ENCODE results near the gene LIN7B.

Gene LIN7B, protein sequence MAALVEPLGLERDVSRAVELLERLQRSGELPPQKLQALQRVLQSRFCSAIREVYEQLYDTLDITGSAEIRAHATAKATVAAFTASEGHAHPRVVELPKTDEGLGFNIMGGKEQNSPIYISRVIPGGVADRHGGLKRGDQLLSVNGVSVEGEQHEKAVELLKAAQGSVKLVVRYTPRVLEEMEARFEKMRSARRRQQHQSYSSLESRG

GRCh38 chr19:49113762-49114629 is at the start of gene LIN7B:
Gene LIN7B, plus strand, starts transcription at chr19:49114370. Its CDS starts 35 bp downstream, at chr19:49114405.
- peak in 48 of 58 donors; percentile 26 to 73 (median 51) for DNase-seq

DNA sequence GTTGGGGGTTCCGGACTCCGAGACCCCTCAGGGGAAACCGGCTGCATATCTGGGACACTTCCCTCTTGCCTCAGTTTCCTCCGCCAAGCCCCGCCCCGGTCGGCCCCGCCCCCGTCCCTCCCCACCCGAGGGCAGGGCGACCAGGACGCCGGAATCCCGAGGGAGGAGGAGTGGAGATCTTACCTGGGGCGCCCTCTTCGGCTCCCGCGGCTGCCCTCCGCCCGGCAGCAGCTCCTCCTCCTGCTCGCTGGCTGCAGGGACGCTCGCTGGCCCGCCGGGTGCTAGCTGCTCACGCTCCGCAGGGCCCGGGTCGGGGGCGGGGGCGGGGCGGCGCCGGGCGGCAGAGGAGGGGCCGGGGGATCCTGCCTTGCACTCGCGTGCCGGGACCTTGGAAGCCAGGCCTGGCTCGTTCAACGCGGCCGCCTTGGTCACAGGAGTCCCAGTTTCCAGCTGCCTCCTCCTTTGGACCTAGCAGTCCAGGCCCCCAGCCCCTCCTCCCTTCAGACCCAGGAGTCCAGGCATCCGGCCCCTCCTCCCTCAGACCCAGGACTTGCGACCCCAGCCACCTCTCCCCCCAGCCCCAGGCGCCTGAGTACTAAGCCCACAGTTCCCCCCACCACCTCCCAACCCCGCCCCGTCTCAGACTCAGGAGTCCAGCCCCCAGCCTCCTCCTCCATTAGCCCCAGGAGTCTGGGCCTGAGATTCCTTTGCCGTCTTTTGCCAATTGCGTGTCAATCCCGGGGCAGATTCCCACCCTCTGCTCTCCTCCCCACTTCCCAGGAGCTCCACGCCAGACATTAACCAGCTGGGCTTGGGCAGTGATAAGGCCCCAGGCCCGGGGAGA is 49.2 kb upstream of the LIN7B start, which contains the start of gene NTF4:
NTF4 (minus strand) TSS at position 51 of the 844 bp plus-strand sequence. CDS start 2,821 bp downstream, outside the sequence.
- no peak for DNase-seq

DNA sequence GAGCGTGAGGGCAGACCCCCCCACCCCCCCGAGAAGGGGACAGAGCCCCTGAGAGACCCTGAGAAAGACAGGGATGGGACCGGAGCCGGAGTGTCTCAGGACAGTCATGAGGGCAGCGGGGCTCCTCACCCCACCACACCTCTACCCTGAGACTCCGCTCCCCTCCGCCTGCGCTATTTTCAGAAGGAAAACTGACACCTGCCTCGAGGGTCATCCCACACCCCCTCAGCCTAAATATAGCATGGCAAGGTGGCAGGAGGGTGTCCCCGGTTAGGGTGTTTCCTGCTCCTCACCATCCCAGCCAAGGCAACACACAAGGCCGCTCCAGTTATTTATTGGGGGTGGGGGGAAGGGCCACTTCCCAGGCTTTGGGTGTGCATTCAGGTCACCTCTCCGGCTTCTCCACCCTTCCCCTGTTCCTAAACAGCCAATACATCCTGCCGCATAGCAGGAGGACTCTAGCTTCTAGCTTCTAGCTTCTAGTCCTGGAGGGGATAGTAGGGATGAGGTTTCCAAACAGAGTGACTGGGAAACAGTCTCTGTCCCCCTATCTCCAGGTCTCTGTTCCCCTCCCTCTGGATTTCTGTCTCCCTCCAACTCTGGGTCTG is 48.2 kb upstream of the LIN7B start:
- DNase-seq: no peak

- no peak for DNase-seq
Measured at GRCh38 chr19:49067554-49067953, 46.6 kb upstream of the LIN7B start.

DNA sequence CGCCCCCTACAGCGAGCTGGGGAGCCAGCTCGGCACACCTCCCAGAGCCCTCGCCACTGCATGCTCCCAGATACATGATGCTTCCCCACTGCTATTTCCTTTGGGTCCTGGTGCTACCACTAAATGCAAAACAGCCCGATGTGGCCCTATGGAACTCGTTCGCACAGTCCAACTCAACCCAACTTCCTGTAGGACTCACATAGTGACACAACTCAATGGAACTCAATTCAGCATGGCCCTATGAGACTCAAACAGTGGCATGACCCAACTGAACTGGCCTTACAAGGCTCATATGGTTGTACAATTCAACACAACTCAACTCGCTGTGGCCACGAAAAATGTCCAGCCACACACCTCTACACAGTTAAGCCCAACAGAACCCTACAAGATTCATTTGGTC is 45.1 kb upstream of the LIN7B start:
- DNase-seq: no peak

GRCh38 chr19:49070416-49070815 is 43.8 kb upstream of the LIN7B start:
- no peak for DNase-seq

DNA sequence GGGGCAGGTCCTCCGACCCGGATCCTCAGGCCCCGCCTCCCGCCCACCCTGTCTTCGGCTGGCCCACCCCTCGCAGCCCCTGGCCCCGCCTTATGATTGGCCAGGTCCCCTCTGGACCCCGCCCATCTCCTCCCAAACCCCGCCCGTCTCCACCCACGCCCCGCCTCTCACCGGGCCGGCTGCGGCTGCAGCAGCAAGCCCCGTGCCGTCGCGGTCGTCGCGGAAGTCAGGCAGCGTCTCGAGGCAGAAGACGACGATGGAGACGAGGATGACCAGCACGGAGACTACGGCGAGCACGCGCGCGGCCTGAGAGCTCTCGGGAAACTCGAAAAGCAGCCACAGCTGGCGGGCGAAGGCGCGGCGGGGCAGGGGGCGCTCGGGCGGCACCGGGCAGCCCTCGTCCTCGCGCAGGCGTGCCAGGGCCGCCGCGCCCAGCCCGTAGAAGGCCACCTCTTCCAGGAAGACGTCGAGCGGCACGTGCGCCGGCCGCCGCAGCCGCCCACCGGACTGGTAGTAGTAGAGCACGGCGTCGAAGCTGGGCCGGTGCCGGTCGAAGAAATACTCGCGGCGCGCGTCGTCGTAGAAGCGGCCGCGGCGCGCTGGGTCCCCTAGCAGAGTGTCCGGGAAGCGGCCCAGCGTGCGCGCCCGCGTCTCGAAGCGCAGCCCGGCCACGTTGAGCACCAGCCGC is 42.2 kb upstream of the LIN7B start:
- DNase-seq: no peak

DNA sequence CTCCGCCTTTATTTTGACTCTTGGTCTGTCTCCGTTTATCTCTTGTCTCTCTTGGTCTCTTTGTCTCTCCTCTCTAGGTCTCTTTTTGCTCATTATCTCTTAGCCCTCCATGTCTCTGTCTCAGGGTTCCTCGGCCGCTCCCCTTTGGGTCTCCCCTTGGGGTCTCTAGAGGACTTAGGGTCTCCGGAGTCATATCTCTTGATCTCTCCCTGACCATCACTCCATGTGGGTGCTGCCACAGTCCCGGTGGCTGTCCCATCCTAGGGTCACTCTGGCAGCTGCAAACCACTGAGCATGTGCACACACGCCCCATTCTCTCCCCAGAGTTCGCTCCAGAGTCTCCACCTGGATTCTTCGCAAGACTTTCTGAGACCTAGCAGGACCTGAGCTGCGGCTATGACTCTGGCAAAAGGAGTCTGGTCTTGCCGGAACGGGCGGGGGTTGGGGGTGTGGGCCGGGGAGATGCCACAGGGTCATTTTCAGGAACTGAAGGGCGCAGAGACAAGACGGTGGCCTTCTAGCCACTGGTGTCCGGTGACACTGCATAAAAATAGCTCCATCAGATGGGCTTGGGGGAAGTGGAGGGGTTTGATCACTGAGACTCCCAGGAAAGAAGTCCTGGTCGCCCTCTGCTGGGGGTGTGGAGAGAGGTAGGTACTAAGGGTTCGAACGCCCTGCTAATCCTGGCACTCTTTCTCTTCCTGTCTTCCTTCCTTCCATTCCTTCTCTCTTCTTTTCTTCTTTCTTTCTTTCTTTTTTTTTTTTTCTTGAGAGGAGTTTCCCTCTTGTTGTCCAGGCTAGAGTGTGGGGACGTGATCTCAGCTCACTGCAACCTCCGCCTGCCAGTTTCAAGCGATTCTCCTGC is 40.4 kb upstream of the LIN7B start:
- DNase-seq: no peak

DNA sequence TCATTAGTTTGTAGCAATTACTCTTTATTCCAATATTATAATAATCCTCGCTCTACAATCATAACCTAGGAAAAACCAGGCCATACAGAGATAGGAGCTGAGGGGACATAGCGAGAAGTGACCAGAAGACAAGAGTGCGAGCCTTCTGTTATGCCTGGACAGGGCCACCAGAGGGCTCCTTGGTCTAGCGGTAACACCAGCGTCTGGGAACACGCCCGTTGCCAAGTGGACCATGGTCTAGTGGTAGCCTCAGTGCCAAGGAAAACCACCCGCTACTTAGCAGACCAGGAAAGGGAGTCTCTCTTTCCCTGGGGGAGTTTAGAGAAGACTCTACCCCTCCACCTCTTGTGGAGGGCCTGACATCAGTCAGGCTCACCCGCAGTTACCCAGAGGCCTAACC is 39.3 kb upstream of the LIN7B start:
- peak in 39 of 58 donors; percentile 1 to 68 (median 31) for DNase-seq

DNA sequence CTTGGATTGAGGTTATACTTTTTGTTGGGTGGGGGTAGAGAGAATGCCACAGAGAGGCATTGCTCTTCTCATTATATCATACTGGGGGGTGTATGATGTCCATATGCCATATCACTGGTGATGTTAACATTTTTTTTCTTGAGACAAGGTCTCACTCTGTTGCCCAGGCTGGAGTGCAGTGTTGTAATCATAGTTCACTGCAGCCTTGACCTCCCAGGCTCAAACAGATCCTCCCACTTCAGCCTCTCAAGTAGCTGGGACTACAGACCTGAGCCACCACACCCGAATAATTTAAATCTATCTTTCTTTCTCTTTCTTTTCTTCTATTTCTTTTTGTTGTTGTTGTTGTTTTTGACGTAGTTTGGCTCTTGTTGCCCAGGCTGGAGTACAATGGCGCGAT is 33.8 kb upstream of the LIN7B start:
- no peak for DNase-seq

- DNase-seq: no peak
Measured at GRCh38 chr19:49081273-49081672, 32.9 kb upstream of the LIN7B start.

GRCh38 chr19:49084206-49085019 is 29.8 kb upstream of the LIN7B start:
- peak in 1 of 58 donors; percentile 55 for DNase-seq

GRCh38 chr19:49085020-49085867 is 28.9 kb upstream of the LIN7B start, which contains the start of gene SNRNP70:
Gene SNRNP70, plus strand, starts transcription at chr19:49085451. Its CDS starts 964 bp downstream, at chr19:49086415.
- DNase-seq: peak; percentile 82 to 99 (median 97)

DNA sequence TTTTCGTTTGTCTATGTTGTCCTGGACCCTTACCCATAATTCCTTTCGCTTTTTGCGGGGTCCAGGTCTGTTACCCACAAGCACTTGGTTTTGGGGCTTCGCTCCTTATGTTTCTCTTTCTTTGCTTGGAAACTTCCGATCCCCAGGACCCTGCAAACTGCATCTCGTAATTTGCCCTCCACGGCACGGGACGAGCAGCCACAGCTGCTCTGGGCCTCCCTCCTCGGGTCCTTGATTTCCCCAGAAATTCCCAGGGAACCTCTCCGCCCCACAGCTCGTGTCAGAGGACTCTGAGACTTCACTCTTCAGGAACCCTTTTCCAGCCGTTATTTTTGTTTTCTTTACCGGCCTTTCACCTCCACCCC is 28.3 kb upstream of the LIN7B start:
- DNase-seq: peak in 1 of 58 donors; percentile 25

DNA sequence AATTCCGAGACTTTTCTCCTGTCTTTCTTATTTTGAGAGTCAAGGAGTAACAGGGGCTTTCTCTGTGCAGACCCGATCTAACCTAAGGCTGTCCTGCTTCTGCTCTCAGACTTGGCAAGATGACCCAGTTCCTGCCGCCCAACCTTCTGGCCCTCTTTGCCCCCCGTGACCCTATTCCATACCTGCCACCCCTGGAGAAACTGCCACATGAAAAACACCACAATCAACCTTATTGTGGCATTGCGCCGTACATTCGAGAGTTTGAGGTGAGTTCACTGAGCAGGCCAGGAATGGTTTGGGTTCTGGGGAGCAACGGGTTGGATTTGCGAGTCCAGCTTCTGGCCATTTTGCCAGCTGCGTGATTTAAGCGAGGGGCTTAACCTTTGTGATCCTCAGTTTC is 27.9 kb upstream of the LIN7B start:
- no peak for DNase-seq

GRCh38 chr19:49091391-49092038 is 22.7 kb upstream of the LIN7B start:
- no peak for DNase-seq

DNA sequence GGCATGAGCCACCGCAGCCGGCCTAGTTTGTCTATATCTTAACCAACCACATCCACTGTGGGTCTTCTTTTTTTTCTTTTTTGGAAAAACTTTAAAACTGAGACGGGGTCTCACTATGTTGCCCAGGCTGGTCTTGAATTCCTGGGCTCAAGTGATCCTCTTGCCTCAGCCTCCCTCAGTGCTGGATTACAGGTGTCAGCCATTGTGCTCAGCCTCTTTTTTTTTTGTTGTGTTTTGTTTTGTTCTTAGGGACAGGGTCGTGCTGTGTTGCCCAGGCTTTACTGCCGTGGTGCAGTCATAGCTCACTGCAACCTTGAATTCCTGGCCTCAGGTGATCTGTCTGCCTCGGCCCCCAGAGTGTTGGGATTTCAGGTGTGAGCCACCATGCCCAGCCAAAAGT is 21.5 kb upstream of the LIN7B start:
- no peak for DNase-seq
